ENCODE measurements around the gene DCLK3.

The DCLK3 gene

GRCh38 chr3:36666166-36666565 lies 98.2 kb downstream of the DCLK3 start:
- DNase-seq = no peak

- DNase-seq = no peak
Observed at GRCh38 chr3:36663666-36664291, 100.6 kb downstream of the DCLK3 start.

GRCh38 chr3:36662626-36663025 lies 101.7 kb downstream of the DCLK3 start:
- no peak for DNase-seq

Measured in retina (tissue), 1 donor.